SK-N-SH (cell line): ENCODE measurements around the gene PCDHB9. TPM values are rescaled to one million over a fixed set of nuclear protein-coding genes. Genes with fewer than 3 reads are reported as not detected.
A peak's percentile ranks its signal among the peaks of the same experiment; 100 is the strongest.

Source experiments
- CTCF ChIA-PET: fragments of 300-600, 350-600 bp; formaldehyde crosslinking; extraction: SDS; loops from one replicate; lab custom pipeline; 2021; lab: Yijun Ruan, JAX
- POLR2A ChIA-PET: fragments of 350-600 bp; sonication (Branson Sonifier 250); formaldehyde crosslinking; extraction: SDS; loops from one replicate; lab custom pipeline; 2020; ENCODE audit warnings: antibody characterized with exemption, inconsistent platforms; lab: Yijun Ruan, JAX
- DNase-seq: peaks from one replicate; pipeline ENCODE4 v3.0.0; 2012
- H2AFZ ChIP-seq: fragments of 200-600 bp; sonication (generic); 2 replicates; pipeline ENCODE4 v1.8.1; 2016; ENCODE audit warnings: antibody characterized with exemption, mild to moderate bottlenecking, low read depth
- H3F3A ChIP-seq: fragments of 200-600 bp; sonication (generic); replicated peaks from 2 replicates; pipeline ENCODE3; 2016; ENCODE audit warnings: antibody characterized with exemption, mild to moderate bottlenecking; ENCODE audit not compliant: insufficient read depth
- H3K27ac ChIP-seq, 2 experiments: fragments of 200-500 bp in 1 of 2; fragments of 200-600 bp in 1 of 2; sonication (Bioruptor generic) in 1 of 2; sonication (generic), shearing (Covaris generic) in 1 of 2; 2 replicates each; pipeline versions ENCODE4 v1.5.1 to v1.6.1; 2014 to 2016; ENCODE audit warnings: low read depth in 2 of 2, inconsistent platforms in 1 of 2, low read length in 1 of 2, mild to moderate bottlenecking in 1 of 2, mixed read lengths in 1 of 2
- H3K27me3 ChIP-seq: fragments of 200-600 bp; sonication (generic), shearing (Covaris generic); 2 replicates; pipeline ENCODE4 v1.6.1; 2016; ENCODE audit warnings: mixed run types; ENCODE audit not compliant: insufficient read depth
- H3K36me3 ChIP-seq, 2 experiments: fragments of 200-500 bp in 1 of 2; fragments of 200-600 bp in 1 of 2; sonication (Bioruptor generic) in 1 of 2; sonication (generic) in 1 of 2; replicated peaks in 1 of 2; 2 replicates each; pipeline versions ENCODE3 to v1.5.1; 2014 to 2016; ENCODE audit warnings: low read length in 1 of 2, mild to moderate bottlenecking in 1 of 2; ENCODE audit not compliant: insufficient read depth in 2 of 2, control insufficient read depth in 1 of 2
- H3K4me1 ChIP-seq, 2 experiments: fragments of 200-500 bp in 1 of 2; fragments of 200-600 bp in 1 of 2; sonication (Bioruptor generic) in 1 of 2; sonication (generic), shearing (Covaris generic) in 1 of 2; 2 replicates each; pipeline versions ENCODE4 v1.5.1 to v1.6.1; 2014 to 2016; ENCODE audit warnings: low read depth in 1 of 2, low read length in 1 of 2, mixed run types in 1 of 2; ENCODE audit not compliant: insufficient read depth in 2 of 2, control insufficient read depth in 1 of 2
- H3K4me2 ChIP-seq: fragments of 200-600 bp; sonication (generic), shearing (Covaris generic); 2 replicates; pipeline ENCODE4 v1.6.1; 2017; ENCODE audit warnings: mixed run types
- H3K4me3 ChIP-seq, 2 experiments: fragments of 200-500 bp in 1 of 2; fragments of 200-600 bp in 1 of 2; sonication (Bioruptor generic) in 1 of 2; sonication (generic), shearing (Covaris generic) in 1 of 2; 2 replicates each; pipeline versions ENCODE4 v1.5.1 to v1.8.1; 2014 to 2016; ENCODE audit warnings: low read depth in 2 of 2, inconsistent platforms in 1 of 2, low read length in 1 of 2, mild to moderate bottlenecking in 1 of 2, mixed read lengths in 1 of 2, moderate library complexity in 1 of 2
- H3K79me2 ChIP-seq: fragments of 200-600 bp; sonication (generic); 2 replicates; pipeline ENCODE4 v1.8.1; 2017; ENCODE audit warnings: mild to moderate bottlenecking; ENCODE audit not compliant: insufficient read depth
- H3K9ac ChIP-seq: fragments of 200-600 bp; sonication (generic); 2 replicates; pipeline ENCODE4 v1.6.1; 2017; ENCODE audit warnings: mixed run types
- H3K9me2 ChIP-seq: fragments of 200-600 bp; sonication (generic); 2 replicates; pipeline ENCODE4 v1.6.1; 2017; ENCODE audit warnings: mixed run types
- H3K9me3 ChIP-seq: fragments of 200-600 bp; sonication (generic); 2 replicates; pipeline ENCODE4 v1.6.1; 2017; ENCODE audit warnings: mixed run types, mild to moderate bottlenecking, moderate library complexity
- H4K20me1 ChIP-seq: fragments of 200-600 bp; sonication (generic); 2 replicates; pipeline ENCODE4 v1.6.1; 2017; ENCODE audit warnings: mild to moderate bottlenecking, mixed run types; ENCODE audit not compliant: insufficient read depth
- CTCF ChIP-seq: fragments of 200-600 bp; sonication (generic); IDR thresholded peaks from 2 replicates; pipeline ENCODE4 v1.6.1; 2017; ENCODE audit warnings: antibody characterized with exemption, mild to moderate bottlenecking, moderate library complexity
- ELF1 ChIP-seq: IDR thresholded peaks from 2 replicates; pipeline ENCODE4 v1.4.0; 2012
- FOSL2 ChIP-seq: IDR thresholded peaks from 2 replicates; pipeline ENCODE4 v1.4.0; 2012; ENCODE audit warnings: low read depth, mild to moderate bottlenecking, moderate library complexity, borderline replicate concordance
- FOXJ3 ChIP-seq: sonication (generic); formaldehyde crosslinking; IDR thresholded peaks from 2 replicates; pipeline ENCODE4 v1.5.1; 2020; ENCODE audit warnings: mild to moderate bottlenecking, missing genetic modification reagents
- IRF3 ChIP-seq: fragments of 150-350 bp; IDR thresholded peaks from 2 replicates; pipeline ENCODE4 v1.6.1; 2016; ENCODE audit warnings: mild to moderate bottlenecking, low read depth, low read length
- MXI1 ChIP-seq: IDR thresholded peaks from 2 replicates; pipeline ENCODE4 v1.6.1; 2012; ENCODE audit warnings: mild to moderate bottlenecking, low read depth, low read length, improper control_type of control experiment
- RAD21 ChIP-seq: IDR thresholded peaks from 2 replicates; pipeline ENCODE4 v1.6.1; 2012; ENCODE audit warnings: mild to moderate bottlenecking, low read length
- SMC3 ChIP-seq: IDR thresholded peaks from 2 replicates; pipeline ENCODE4 v1.6.1; 2012; ENCODE audit warnings: low read depth, low read length, improper control_type of control experiment
- TEAD4 ChIP-seq: IDR thresholded peaks from 2 replicates; pipeline ENCODE4 v1.4.0; 2012; ENCODE audit warnings: mild to moderate bottlenecking, borderline replicate concordance; ENCODE audit not compliant: insufficient read depth
- ZBTB33 ChIP-seq: IDR thresholded peaks from 2 replicates; pipeline ENCODE4 v1.4.0; 2012; ENCODE audit warnings: low read depth, borderline replicate concordance
- WGBS: methylation state at CpG from one replicate; pipeline ENCODE4 v1.1.6; 2017; ENCODE audit warnings: low lambda C conversion rate; 5-methylcytosine and 5-hydroxymethylcytosine counted together
- polyA plus RNA-seq, 3 experiments: library from polyadenylated mRNA; depleted of rRNA; stranded (reverse); fragments of >200 nt; gene quantifications; 2 replicates each; pipeline ENCODE4 v1.2.3, GENCODE V29; 2012

Gene PCDHB9
- polyA plus RNA-seq, 1 of the 3 experiments (the other 2 are of a cell fraction): 2.4 TPM

GRCh38 chr5:141149812-141150211, 37.1 kb upstream of the PCDHB9 start, which contains the start of gene PCDHB6:
Gene PCDHB6 (plus strand): TSS chr5:141150057. CDS start chr5:141150258, 201 bp downstream.
- H3K4me3 ChIP-seq: peak within 1 kb of the TSS; percentile 54 to 65
- H4K20me1 ChIP-seq: no peaks in the 10 kb centered on the region
- POLR2A ChIA-PET: interaction anchor here (0.9 to 1.2 kb wide), 2 partner anchors 28 to 411 kb away, joined by 3 to 5 read pairs; partner anchors contain the start of gene PCDHB4
- no peaks in the 10 kb centered on the region for H3K79me2 ChIP-seq
- H2AFZ ChIP-seq: peak within 1 kb of the TSS; percentile 93
- H3K4me2 ChIP-seq: peak within 1 kb of the TSS; percentile 72
- H3K36me3 ChIP-seq: no peaks in the 10 kb centered on the region
- WGBS: 16% methylated on average over 18 of the region's 18 CpGs
- H3K9ac ChIP-seq: peak within 1 kb of the TSS; percentile 32; the same call in 1 of the 2 replicates
- no peak for TF ChIP-seq IRF3
- no peak for TF ChIP-seq TEAD4
- no peak for TF ChIP-seq FOSL2
- no peak for TF ChIP-seq ELF1
- peak; percentile 56 for TF ChIP-seq CTCF
- no peak for TF ChIP-seq ZBTB33
- TF ChIP-seq SMC3: peak; percentile 37
- no peak for TF ChIP-seq FOXJ3 (CRISPR knock-in tag)
- TF ChIP-seq RAD21: peak; percentile 73
- 0 out of 2 replicates have a peak, but pooled peaks have one; percentile 15 for TF ChIP-seq MXI1
- TF ChIP-seq, all 33 proteins: peak for 4
- DNase-seq: peak; percentile 76
- peaks cover 4% of the 10 kb centered on the region; the same call in 1 of the 2 replicates for H3K9me3 ChIP-seq
- H3K9me2 ChIP-seq: no peaks in the 10 kb centered on the region
- CTCF ChIA-PET: interaction anchor here (0.6 to 2.0 kb wide), 30 partner anchors 9 to 416 kb away, joined by 3 to 15 read pairs (median 4); partner anchors contain the start of genes PCDHA1, PCDHA4, PCDHA8 and PCDHB14
- H3K4me1 ChIP-seq: no peaks in the 10 kb centered on the region
- H3K27me3 ChIP-seq: no peaks in the 10 kb centered on the region
- H3F3A ChIP-seq: no peaks in the 10 kb centered on the region
- peak within 1 kb of the TSS in 1 of 2 experiments; percentile 53; a peak in 1 of 4 replicates for H3K27ac ChIP-seq
